Activated CD4-positive, alpha-beta T cell treated with anti-CD3 and anti-CD28 coated beads for 36 hours (primary cell): ENCODE measurements around the gene REXO1. TPM values are rescaled to one million over a fixed set of nuclear protein-coding genes. Genes with fewer than 3 reads are reported as not detected.
A peak's percentile ranks its signal among the peaks of the same experiment; 100 is the strongest.
"Not testable (repeated sequence)": the region's sequence is repeated elsewhere in the genome, so short reads cannot be mapped to it uniquely, and the experiment has no call there.

Experiments
- ATAC-seq: fragments of 200-7000 bp; cut with Tn5 transposase; one replicate; pipeline ENCODE4 v1.10.0; 2021; ENCODE audit warnings: mild to moderate bottlenecking, moderate library complexity
- CTCF ChIA-PET: fragments of 350-600 bp; sonication (Branson Sonifier 250); formaldehyde crosslinking; loops from one replicate; lab custom pipeline; 2021; ENCODE audit warnings: antibody characterized with exemption; lab: Charles Lee
- POLR2A ChIA-PET: fragments of 350-600 bp; sonication (Branson Sonifier 250); formaldehyde crosslinking; loops from one replicate; lab custom pipeline; 2021; ENCODE audit warnings: antibody characterized with exemption, inconsistent platforms; lab: Charles Lee
- DNase-seq: peaks from one replicate; pipeline ENCODE4 v3.0.0-alpha.2; 2020
- H3K27ac Mint-ChIP-seq: one replicate; pipeline ENCODE4 v1.8.0; 2021; ENCODE audit warnings: mixed read lengths
- H3K27me3 Mint-ChIP-seq: one replicate; pipeline ENCODE4 v1.8.0; 2021; ENCODE audit warnings: mixed read lengths
- H3K36me3 Mint-ChIP-seq: one replicate; pipeline ENCODE4 v1.8.0; 2021; ENCODE audit warnings: low read depth, mixed read lengths
- H3K4me1 Mint-ChIP-seq: one replicate; pipeline ENCODE4 v1.8.0; 2021; ENCODE audit warnings: mixed read lengths
- H3K4me3 Mint-ChIP-seq: one replicate; pipeline ENCODE4 v1.8.0; 2021; ENCODE audit warnings: mild to moderate bottlenecking, moderate library complexity, mixed read lengths
- H3K9me3 Mint-ChIP-seq: one replicate; pipeline ENCODE4 v1.8.0; 2021; ENCODE audit warnings: low read depth, mixed read lengths
- intact Hi-C, 2 experiments: fragments of 100-400 bp; cut with DNase I in 1 of 2; cut with micrococcal nuclease in 1 of 2; formaldehyde crosslinking; loops; one replicate each; pipeline versions ENCODE4 v1.14.2 to v1.15.1; 2022 to 2024; cut with DNase I, micrococcal nuclease
- total RNA-seq, 2 experiments: library from RNA; stranded (reverse); gene quantifications; one replicate each; pipeline ENCODE4 v1.2.3, GENCODE V29; 2021

Gene REXO1
- total RNA-seq, 2 experiments from 2014 or later = 39.3 to 49.8 TPM

DNA sequence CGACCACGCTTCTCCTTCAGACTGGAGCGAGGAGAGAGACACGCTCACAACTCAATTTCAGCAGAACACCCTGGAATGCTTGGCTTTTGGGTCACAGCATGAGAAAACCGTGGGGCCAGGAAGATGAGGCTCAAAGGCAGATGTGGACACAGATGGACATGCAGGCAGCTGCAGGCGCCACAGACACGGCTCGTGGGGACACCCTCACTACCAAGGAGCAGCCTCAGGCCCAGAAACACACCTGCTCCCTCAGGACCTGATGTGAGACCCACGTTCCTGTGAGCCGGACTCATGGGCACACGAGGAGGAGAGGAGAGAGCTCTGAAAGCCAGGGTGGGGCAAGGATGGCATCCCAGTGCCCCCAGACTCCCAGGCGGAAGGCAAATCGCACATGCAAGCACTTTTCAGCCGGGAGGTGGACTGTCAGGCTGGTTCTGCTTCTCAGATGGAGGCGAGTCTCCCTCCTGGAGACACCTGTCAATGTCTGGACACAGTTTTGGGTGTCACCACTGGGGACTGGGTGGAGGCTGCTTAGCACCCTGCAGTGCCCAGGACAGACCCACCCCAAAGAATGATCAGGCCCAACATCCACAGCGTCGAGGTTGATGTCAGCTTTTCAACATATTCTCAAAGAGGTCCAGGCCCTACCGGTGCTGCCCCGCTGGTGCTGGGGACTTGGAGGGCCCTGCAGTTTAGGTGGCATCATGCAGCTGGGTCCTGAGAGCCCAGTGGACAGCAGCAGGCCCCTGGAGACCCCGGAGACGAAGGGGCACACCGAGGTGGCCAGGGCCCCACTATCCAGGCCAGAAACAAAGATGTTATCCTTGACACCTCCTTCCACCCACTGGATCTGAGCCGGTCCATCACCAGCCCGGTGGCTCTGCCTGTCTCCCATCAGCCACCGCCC lies 34.8 kb upstream of the REXO1 start:
- intact Hi-C loops = loop anchor here in 1 of 2 experiments (5.0 kb wide), 1 partner anchor 269 kb away; the partner anchor contains the start of gene AP3D1

DNA sequence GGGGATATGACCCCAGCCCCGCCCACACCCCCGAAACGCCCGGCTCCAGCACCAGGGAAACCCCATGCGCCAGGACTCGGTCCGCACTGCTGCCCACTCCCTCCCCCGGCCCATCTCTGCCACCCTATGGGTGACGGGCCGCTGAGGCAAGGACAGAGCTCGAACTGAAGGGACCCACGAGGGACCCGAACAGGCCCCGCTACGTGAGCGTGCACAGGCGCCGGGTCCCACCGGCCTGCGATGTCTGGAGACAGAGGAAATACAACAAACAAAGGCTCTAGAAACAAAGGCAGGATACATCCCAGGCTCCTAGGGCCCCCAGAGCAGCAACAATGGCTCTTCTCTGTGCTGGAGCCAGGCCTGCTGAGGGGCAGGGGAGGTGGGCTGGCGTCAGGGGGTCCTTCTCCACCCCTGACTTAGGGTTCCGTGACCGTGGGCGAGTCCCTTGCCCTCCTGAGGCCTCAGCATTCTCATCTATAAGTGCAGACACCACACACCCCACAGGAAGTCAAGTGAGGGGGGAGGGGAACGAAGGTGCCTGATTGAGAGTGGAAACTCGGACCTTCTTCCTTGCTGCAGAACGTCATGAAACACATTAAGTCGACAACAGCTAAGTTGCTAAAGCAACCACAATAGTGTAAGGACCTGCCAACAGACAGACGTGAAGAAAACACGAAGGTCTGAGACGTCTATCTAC lies 34.0 kb upstream of the REXO1 start:
- peak; percentile 57 for ATAC-seq
- Mint-ChIP-seq H3K4me3 (peak overlapping the region; percentile 97), H3K4me1 (peaks cover 31% of the 10 kb centered on the region), H3K36me3 (peaks cover 18% of the 10 kb centered on the region), H3K9me3 (no peaks in the 10 kb centered on the region), H3K27ac (peak overlapping the region; percentile 98), H3K27me3 (no peaks in the 10 kb centered on the region)
- CTCF ChIA-PET = interaction anchor here (0.5 kb wide), 1 partner anchor 202 kb away, joined by 3 read pairs; no protein-coding TSS in a partner anchor
- peak; percentile 82 for DNase-seq
- POLR2A ChIA-PET = no interaction called here
- intact Hi-C loops = loop anchor here in 1 of 2 experiments (5.0 kb wide), 1 partner anchor 270 kb away; the partner anchor contains the start of gene AP3D1

More for the DNA sequence above, 34.8 kb upstream of the REXO1 start:
- H3K4me3 Mint-ChIP-seq = peak overlapping the region; percentile 97
- CTCF ChIA-PET = interaction anchor here (0.5 to 0.7 kb wide), 3 partner anchors 59 to 201 kb away, joined by 3 to 4 read pairs (median 4); no protein-coding TSS in a partner anchor
- no peaks in the 10 kb centered on the region for H3K9me3 Mint-ChIP-seq
- DNase-seq (no peak), ATAC-seq (no peak)
- H3K36me3 Mint-ChIP-seq = peaks cover 18% of the 10 kb centered on the region
- H3K27me3 Mint-ChIP-seq = no peaks in the 10 kb centered on the region
- peak overlapping the region; percentile 98 for H3K27ac Mint-ChIP-seq
- POLR2A ChIA-PET = no interaction called here
- peaks cover 31% of the 10 kb centered on the region for H3K4me1 Mint-ChIP-seq

GRCh38 chr19:1881393-1882088 lies 33.3 kb upstream of the REXO1 start:
- Mint-ChIP-seq H3K36me3 (peaks cover 18% of the 10 kb centered on the region), H3K4me3 (peak overlapping the region; percentile 97), H3K4me1 (peaks cover 33% of the 10 kb centered on the region), H3K27ac (peak overlapping the region; percentile 98)
- intact Hi-C loops = loop anchor here in 1 of 2 experiments (5.0 kb wide), 1 partner anchor 271 kb away; the partner anchor contains the start of gene AP3D1
- CTCF ChIA-PET, H3K9me3 Mint-ChIP-seq, DNase-seq, H3K27me3 Mint-ChIP-seq, ATAC-seq, POLR2A ChIA-PET: not testable (repeated sequence)

DNA sequence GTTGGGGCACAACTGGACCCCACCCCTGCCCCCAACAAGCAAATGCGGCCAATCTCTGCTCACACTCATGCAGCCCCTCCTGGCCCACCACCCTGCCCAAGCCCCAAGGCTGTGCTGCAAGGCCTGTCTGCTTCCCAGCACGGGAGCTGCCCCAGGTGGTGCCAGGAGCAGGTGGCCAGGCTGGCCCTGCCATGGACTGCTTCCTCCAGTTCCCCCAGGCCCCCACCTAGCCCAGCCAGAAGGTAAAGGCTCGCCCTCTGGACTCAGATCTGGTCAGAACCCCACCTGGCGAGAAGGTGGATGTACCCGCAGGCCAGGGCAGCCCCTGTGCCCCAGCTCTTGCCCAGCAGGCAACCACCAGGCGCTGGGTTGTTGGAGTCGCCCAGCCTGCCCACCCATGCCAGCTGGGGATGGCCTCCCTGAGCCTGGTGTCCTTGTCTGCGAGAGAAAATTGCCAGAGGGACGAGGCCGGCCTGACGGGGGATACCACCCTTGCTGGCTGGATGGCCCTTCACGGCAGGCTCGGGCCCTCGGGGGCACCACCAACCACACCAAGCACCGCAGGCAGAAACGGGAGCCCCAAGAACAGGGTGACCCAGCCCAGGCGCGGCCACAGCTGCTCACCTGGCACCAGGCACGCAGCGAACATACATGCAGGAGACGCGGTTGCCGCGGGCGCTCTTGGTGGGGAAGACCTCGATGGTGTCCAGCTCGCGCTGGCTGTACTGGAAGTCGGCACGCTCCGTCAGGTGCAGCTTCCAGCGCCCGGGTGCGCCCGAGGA lies 32.5 kb upstream of the REXO1 start:
- POLR2A ChIA-PET = no interaction called here

GRCh38 chr19:1879982-1880381 lies 31.7 kb upstream of the REXO1 start:
- H3K27me3 Mint-ChIP-seq, POLR2A ChIA-PET, H3K4me3 Mint-ChIP-seq, H3K27ac Mint-ChIP-seq, DNase-seq, CTCF ChIA-PET, ATAC-seq, H3K9me3 Mint-ChIP-seq: not testable (repeated sequence)
- H3K4me1 Mint-ChIP-seq = peaks cover 30% of the 10 kb centered on the region
- peaks cover 22% of the 10 kb centered on the region for H3K36me3 Mint-ChIP-seq
- intact Hi-C loops = loop anchor here in 1 of 2 experiments (5.0 kb wide), 2 partner anchors 272 to 357 kb away; partner anchors contain the start of genes AP3D1, PLEKHJ1 and SF3A2

More for the DNA sequence above, 32.5 kb upstream of the REXO1 start:
- peak overlapping the region; percentile 28 for H3K4me3 Mint-ChIP-seq
- H3K27me3 Mint-ChIP-seq = no peaks in the 10 kb centered on the region
- ATAC-seq = no peak
- CTCF ChIA-PET = no interaction called here
- H3K27ac Mint-ChIP-seq = peak overlapping the region; percentile 25
- no peak for DNase-seq
- H3K4me1 Mint-ChIP-seq = peaks cover 34% of the 10 kb centered on the region
- H3K9me3 Mint-ChIP-seq = no peaks in the 10 kb centered on the region
- intact Hi-C loops = loop anchor here in 1 of 2 experiments (5.0 kb wide), 1 partner anchor 271 kb away; the partner anchor contains the start of gene AP3D1
- H3K36me3 Mint-ChIP-seq = peaks cover 21% of the 10 kb centered on the region

GRCh38 chr19:1878583-1878982 lies 30.3 kb upstream of the REXO1 start:
- intact Hi-C loops = loop anchor here in 1 of 2 experiments (5.0 kb wide), 1 partner anchor 359 kb away; the partner anchor contains the start of genes PLEKHJ1 and SF3A2
- Mint-ChIP-seq H3K27ac (peak overlapping the region; percentile 25), H3K36me3 (peaks cover 27% of the 10 kb centered on the region), H3K4me1 (peaks cover 35% of the 10 kb centered on the region)
- CTCF ChIA-PET, POLR2A ChIA-PET, H3K9me3 Mint-ChIP-seq, H3K4me3 Mint-ChIP-seq, ATAC-seq, H3K27me3 Mint-ChIP-seq, DNase-seq: not testable (repeated sequence)

DNA sequence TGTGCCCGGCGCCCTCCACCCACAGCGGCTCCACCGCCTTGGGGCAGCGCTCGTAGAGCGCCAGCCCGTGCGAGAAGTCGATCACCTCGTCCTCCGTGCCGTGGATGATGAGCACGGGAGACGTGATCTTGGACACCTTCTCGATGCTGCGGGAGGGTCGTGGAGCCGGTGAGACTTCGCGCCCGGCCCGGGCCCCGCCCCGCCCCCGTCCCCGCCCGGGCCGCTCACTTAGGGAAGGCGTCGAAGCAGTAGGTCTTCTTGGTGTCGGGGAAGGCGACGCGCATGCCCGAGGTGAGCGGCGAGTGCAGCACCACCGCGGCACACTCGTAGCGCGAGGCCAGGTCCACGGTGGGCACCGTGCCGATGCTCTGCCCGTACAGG lies 29.0 kb upstream of the REXO1 start:
- H3K9me3 Mint-ChIP-seq = not testable (repeated sequence)
- H3K36me3 Mint-ChIP-seq = peaks cover 23% of the 10 kb centered on the region
- POLR2A ChIA-PET = interaction anchor here (1.5 kb wide), 1 partner anchor 20 kb away, joined by 5 read pairs; no protein-coding TSS in a partner anchor

GRCh38 chr19:1876496-1877279 lies 28.4 kb upstream of the REXO1 start:
- Mint-ChIP-seq H3K36me3 (peaks cover 23% of the 10 kb centered on the region), H3K4me3 (peak overlapping the region; percentile 92), H3K4me1 (peaks cover 20% of the 10 kb centered on the region), H3K27ac (peak overlapping the region; percentile 95)
- DNase-seq (peak; percentile 34), ATAC-seq (peak; percentile 16)
- ChIA-PET CTCF (interaction anchor here (0.6 to 1.3 kb wide), 9 partner anchors 8 to 505 kb away, joined by 3 to 4 read pairs (median 3); partner anchors contain the start of gene ABHD17A), POLR2A (interaction anchor here (0.5 to 1.5 kb wide), 8 partner anchors 8 to 155 kb away, joined by 3 to 6 read pairs (median 4); partner anchors contain the start of gene ABHD17A)
- intact Hi-C loops = loop anchor here (1.0 to 5.0 kb wide), 6 partner anchors 9 to 361 kb away; partner anchors contain the start of genes ABHD17A (in 2 of the 2), ADAT3 (in 1 of the 2), IZUMO4 (in 1 of the 2) and MOB3A (in 1 of the 2)
- not testable (repeated sequence) for H3K27me3 Mint-ChIP-seq, H3K9me3 Mint-ChIP-seq

More for the DNA sequence above, 29.0 kb upstream of the REXO1 start:
- not testable (repeated sequence) for H3K27ac Mint-ChIP-seq, H3K27me3 Mint-ChIP-seq, ATAC-seq, DNase-seq, H3K4me3 Mint-ChIP-seq
- intact Hi-C loops = loop anchor here in 1 of 2 experiments (5.0 kb wide), 1 partner anchor 360 kb away; the partner anchor contains the start of genes PLEKHJ1 and SF3A2
- peaks cover 25% of the 10 kb centered on the region for H3K4me1 Mint-ChIP-seq
- CTCF ChIA-PET = interaction anchor here (0.6 to 0.7 kb wide), 2 partner anchors 12 to 505 kb away, joined by 3 to 4 read pairs; no protein-coding TSS in a partner anchor
